ENCODE results near the gene GMDS.

DNA sequence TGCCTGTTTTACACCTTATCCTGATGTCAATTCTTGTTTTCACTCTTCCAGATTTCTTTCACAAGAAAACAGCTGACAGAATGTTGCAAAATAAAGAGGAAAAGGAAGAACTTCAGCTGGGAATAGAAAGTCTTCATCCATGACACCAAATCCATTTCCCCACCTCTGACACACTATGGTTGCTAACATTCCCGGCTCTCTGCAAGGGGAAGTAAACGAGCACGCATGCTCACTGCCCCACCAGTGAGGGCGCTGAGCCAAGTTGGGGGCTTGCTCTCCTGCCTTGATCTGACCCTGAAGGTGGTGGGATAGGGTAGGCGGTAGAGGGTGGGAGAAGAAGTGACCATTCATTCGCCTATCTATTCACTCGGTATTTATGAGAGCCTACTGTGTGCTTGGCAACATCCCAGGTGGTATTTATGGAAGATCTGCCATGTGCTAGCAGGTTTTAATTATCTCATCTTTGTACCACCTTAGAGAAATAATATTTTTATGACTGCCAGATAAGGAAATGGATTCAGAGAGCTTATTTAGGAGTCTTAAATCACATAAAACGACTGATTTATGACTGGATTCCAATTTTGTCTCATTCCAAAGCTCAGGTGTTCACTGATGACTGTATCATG is 429.5 kb downstream of the GMDS start:
- TF ChIP-seq EZH2phosphoT487 (IDR thresholded peaks at IDR 0.05; ENCODE audit: low read depth): no peak
- TF ChIP-seq, protein P1, sequence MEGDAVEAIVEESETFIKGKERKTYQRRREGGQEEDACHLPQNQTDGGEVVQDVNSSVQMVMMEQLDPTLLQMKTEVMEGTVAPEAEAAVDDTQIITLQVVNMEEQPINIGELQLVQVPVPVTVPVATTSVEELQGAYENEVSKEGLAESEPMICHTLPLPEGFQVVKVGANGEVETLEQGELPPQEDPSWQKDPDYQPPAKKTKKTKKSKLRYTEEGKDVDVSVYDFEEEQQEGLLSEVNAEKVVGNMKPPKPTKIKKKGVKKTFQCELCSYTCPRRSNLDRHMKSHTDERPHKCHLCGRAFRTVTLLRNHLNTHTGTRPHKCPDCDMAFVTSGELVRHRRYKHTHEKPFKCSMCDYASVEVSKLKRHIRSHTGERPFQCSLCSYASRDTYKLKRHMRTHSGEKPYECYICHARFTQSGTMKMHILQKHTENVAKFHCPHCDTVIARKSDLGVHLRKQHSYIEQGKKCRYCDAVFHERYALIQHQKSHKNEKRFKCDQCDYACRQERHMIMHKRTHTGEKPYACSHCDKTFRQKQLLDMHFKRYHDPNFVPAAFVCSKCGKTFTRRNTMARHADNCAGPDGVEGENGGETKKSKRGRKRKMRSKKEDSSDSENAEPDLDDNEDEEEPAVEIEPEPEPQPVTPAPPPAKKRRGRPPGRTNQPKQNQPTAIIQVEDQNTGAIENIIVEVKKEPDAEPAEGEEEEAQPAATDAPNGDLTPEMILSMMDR (IDR thresholded peaks at IDR 0.05; ENCODE audit: low read depth, low read length): no peak

Measured in OCI-LY3 (cell line).